ENCODE results near the gene ADGRF3.
"Not testable (repeated sequence)": the region's sequence is repeated elsewhere in the genome, so short reads cannot be mapped to it uniquely, and the experiment has no call there.

Gene ADGRF3

GRCh38 chr2:26336719-26337118, 9.9 kb downstream of the ADGRF3 start:
- Histone ChIP-seq H2AFZ (ENCODE audit: low read length) (no peak overlapping the region), H4K20me1 (ENCODE audit: insufficient read depth, low read length) (no peaks in the 10 kb centered on the region), H3K27me3 (ENCODE audit: insufficient read depth, low read length) (no peaks in the 10 kb centered on the region; the same call in 1 of the 2 replicates), H3K9me3 (ENCODE audit: low read length) (no peaks in the 10 kb centered on the region), H3K27ac (ENCODE audit: low read depth, low read length, poor library complexity, severe bottlenecking) (no peak overlapping the region), H3K4me3 (ENCODE audit: low read depth, low read length, poor library complexity, severe bottlenecking) (no peak overlapping the region), H3K36me3 (ENCODE audit: insufficient read depth, low read length) (no peaks in the 10 kb centered on the region), H3K79me2 (ENCODE audit: insufficient read depth, low read length) (no peaks in the 10 kb centered on the region), H3K9me2 (ENCODE audit: low read depth, low read length) (no peaks in the 10 kb centered on the region), H3K9ac (ENCODE audit: low read length) (no peak overlapping the region), H3K4me1 (ENCODE audit: insufficient read depth, low read length, severe bottlenecking) (no peaks in the 10 kb centered on the region), H3F3A (ENCODE audit: insufficient read depth, low read length) (no peaks in the 10 kb centered on the region), H3K4me2 (ENCODE audit: low read length) (no peak overlapping the region)
- TF ChIP-seq CTCF (IDR thresholded peaks at IDR 0.05; ENCODE audit: low read length), result no peak
- no peak for TF ChIP-seq EZH2 (IDR thresholded peaks at IDR 0.05; ENCODE audit: borderline replicate concordance, low read length)

GRCh38 chr2:26335231-26335630, 11.4 kb downstream of the ADGRF3 start:
- Histone ChIP-seq H3K27ac (ENCODE audit: low read depth, low read length, poor library complexity, severe bottlenecking) (no peak overlapping the region), H3K36me3 (ENCODE audit: insufficient read depth, low read length) (no peaks in the 10 kb centered on the region), H3K4me2 (ENCODE audit: low read length) (no peak overlapping the region), H3F3A (ENCODE audit: insufficient read depth, low read length) (no peaks in the 10 kb centered on the region), H3K4me1 (ENCODE audit: insufficient read depth, low read length, severe bottlenecking) (no peaks in the 10 kb centered on the region), H3K9me2 (ENCODE audit: low read depth, low read length) (no peaks in the 10 kb centered on the region), H4K20me1 (ENCODE audit: insufficient read depth, low read length) (no peaks in the 10 kb centered on the region), H3K79me2 (ENCODE audit: insufficient read depth, low read length) (no peaks in the 10 kb centered on the region), H3K4me3 (ENCODE audit: low read depth, low read length, poor library complexity, severe bottlenecking) (no peak overlapping the region), H3K9ac (ENCODE audit: low read length) (no peak overlapping the region), H3K27me3 (ENCODE audit: insufficient read depth, low read length) (no peaks in the 10 kb centered on the region; the same call in 1 of the 2 replicates), H3K9me3 (ENCODE audit: low read length) (no peaks in the 10 kb centered on the region), H2AFZ (ENCODE audit: low read length) (no peak overlapping the region)
- no peak for TF ChIP-seq EZH2 (IDR thresholded peaks at IDR 0.05; ENCODE audit: borderline replicate concordance, low read length)
- TF ChIP-seq CTCF (IDR thresholded peaks at IDR 0.05; ENCODE audit: low read length), result no peak

GRCh38 chr2:26333293-26333692, 13.3 kb downstream of the ADGRF3 start:
- no peaks in the 10 kb centered on the region for H3K79me2 ChIP-seq (ENCODE audit: insufficient read depth, low read length)
- H3K4me2 ChIP-seq (ENCODE audit: low read length), result no peak overlapping the region
- H3K4me1 ChIP-seq (ENCODE audit: insufficient read depth, low read length, severe bottlenecking), result no peaks in the 10 kb centered on the region
- H3K36me3 ChIP-seq (ENCODE audit: insufficient read depth, low read length), result no peaks in the 10 kb centered on the region
- H3F3A ChIP-seq (ENCODE audit: insufficient read depth, low read length), result no peaks in the 10 kb centered on the region
- H3K9me2 ChIP-seq (ENCODE audit: low read depth, low read length), result no peaks in the 10 kb centered on the region
- no peaks in the 10 kb centered on the region; the same call in 1 of the 2 replicates for H3K27me3 ChIP-seq (ENCODE audit: insufficient read depth, low read length)
- H4K20me1 ChIP-seq (ENCODE audit: insufficient read depth, low read length), result no peaks in the 10 kb centered on the region
- TF ChIP-seq CTCF (IDR thresholded peaks at IDR 0.05; ENCODE audit: low read length) (no peak), EZH2 (IDR thresholded peaks at IDR 0.05; ENCODE audit: borderline replicate concordance, low read length) (no peak)
- H3K9me3 ChIP-seq (ENCODE audit: low read length), result no peaks in the 10 kb centered on the region
- H3K4me3 ChIP-seq (ENCODE audit: low read depth, low read length, poor library complexity, severe bottlenecking), result no peak overlapping the region
- no peak overlapping the region for H2AFZ ChIP-seq (ENCODE audit: low read length)
- no peak overlapping the region for H3K27ac ChIP-seq (ENCODE audit: low read depth, low read length, poor library complexity, severe bottlenecking)
- no peak overlapping the region for H3K9ac ChIP-seq (ENCODE audit: low read length)

GRCh38 chr2:26331321-26331720, 15.3 kb downstream of the ADGRF3 start:
- not testable (repeated sequence) for H3K4me1 ChIP-seq (ENCODE audit: insufficient read depth, low read length, severe bottlenecking); H3K4me2 ChIP-seq (ENCODE audit: low read length); H4K20me1 ChIP-seq (ENCODE audit: insufficient read depth, low read length); H3K9me2 ChIP-seq (ENCODE audit: low read depth, low read length); H3K9me3 ChIP-seq (ENCODE audit: low read length); H3K27ac ChIP-seq (ENCODE audit: low read depth, low read length, poor library complexity, severe bottlenecking); H3K4me3 ChIP-seq (ENCODE audit: low read depth, low read length, poor library complexity, severe bottlenecking); H2AFZ ChIP-seq (ENCODE audit: low read length); H3K36me3 ChIP-seq (ENCODE audit: insufficient read depth, low read length); H3K9ac ChIP-seq (ENCODE audit: low read length); H3K79me2 ChIP-seq (ENCODE audit: insufficient read depth, low read length); H3K27me3 ChIP-seq (ENCODE audit: insufficient read depth, low read length); H3F3A ChIP-seq (ENCODE audit: insufficient read depth, low read length)

Measured in OCI-LY1 (cell line).